ENCODE data around the gene IGFBP2. TPM values are rescaled to one million over a fixed set of nuclear protein-coding genes. Genes with fewer than 3 reads are reported as not detected.
A peak's percentile ranks its signal among the peaks of the same experiment; 100 is the strongest.

Gene IGFBP2
- total RNA-seq, 2 experiments from 2014 or later, result 123 to 124 TPM

DNA sequence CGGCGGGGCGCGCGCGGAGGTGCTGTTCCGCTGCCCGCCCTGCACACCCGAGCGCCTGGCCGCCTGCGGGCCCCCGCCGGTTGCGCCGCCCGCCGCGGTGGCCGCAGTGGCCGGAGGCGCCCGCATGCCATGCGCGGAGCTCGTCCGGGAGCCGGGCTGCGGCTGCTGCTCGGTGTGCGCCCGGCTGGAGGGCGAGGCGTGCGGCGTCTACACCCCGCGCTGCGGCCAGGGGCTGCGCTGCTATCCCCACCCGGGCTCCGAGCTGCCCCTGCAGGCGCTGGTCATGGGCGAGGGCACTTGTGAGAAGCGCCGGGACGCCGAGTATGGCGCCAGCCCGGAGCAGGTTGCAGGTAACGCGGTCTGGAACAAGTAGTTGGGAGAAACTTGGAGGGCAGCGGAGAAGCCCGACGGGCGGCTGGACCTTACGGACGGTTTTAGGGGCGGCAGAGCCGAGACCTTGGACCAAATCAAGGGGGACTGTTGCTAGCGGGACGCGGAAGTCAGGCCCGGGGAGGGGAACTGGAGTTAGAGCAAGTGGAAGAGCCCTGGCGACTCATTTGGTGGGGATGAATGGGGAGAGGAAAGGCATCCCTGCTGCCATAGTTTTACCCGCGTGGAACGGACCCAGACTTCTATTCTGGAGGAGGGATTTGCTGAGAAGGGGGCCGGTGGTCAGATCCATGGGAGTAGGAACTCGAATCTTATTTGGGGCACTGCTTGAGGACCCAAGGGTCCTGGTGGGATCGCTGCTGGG, 573 bp downstream of the IGFBP2 start:
- no peaks in the 10 kb centered on the region for H3K9me3 Mint-ChIP-seq
- ChIA-PET CTCF (interaction anchor here (1.2 to 1.3 kb wide), 2 partner anchors 35 to 115 kb away, joined by 3 to 4 read pairs; no protein-coding TSS in a partner anchor), POLR2A (interaction anchor here (1.1 to 1.5 kb wide), 2 partner anchors 8 to 14 kb away, joined by 3 to 4 read pairs; no protein-coding TSS in a partner anchor)
- peaks cover 58% of the 10 kb centered on the region for H3K27me3 Mint-ChIP-seq
- peaks cover 24% of the 10 kb centered on the region for H3K36me3 Mint-ChIP-seq (ENCODE audit: low read depth)
- intact Hi-C loops (cut with micrococcal nuclease), result no loop called here
- peak overlapping the region; percentile 48 for H3K27ac Mint-ChIP-seq
- H3K4me1 Mint-ChIP-seq (ENCODE audit: low read depth), result peaks cover 31% of the 10 kb centered on the region
- TF ChIP-seq, protein P1, sequence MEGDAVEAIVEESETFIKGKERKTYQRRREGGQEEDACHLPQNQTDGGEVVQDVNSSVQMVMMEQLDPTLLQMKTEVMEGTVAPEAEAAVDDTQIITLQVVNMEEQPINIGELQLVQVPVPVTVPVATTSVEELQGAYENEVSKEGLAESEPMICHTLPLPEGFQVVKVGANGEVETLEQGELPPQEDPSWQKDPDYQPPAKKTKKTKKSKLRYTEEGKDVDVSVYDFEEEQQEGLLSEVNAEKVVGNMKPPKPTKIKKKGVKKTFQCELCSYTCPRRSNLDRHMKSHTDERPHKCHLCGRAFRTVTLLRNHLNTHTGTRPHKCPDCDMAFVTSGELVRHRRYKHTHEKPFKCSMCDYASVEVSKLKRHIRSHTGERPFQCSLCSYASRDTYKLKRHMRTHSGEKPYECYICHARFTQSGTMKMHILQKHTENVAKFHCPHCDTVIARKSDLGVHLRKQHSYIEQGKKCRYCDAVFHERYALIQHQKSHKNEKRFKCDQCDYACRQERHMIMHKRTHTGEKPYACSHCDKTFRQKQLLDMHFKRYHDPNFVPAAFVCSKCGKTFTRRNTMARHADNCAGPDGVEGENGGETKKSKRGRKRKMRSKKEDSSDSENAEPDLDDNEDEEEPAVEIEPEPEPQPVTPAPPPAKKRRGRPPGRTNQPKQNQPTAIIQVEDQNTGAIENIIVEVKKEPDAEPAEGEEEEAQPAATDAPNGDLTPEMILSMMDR (IDR thresholded peaks at IDR 0.05), result no peak
- H3K4me3 Mint-ChIP-seq, result peak overlapping the region; percentile 93
- ATAC-seq, result peak; percentile 18
- no peak for DNase-seq

DNA sequence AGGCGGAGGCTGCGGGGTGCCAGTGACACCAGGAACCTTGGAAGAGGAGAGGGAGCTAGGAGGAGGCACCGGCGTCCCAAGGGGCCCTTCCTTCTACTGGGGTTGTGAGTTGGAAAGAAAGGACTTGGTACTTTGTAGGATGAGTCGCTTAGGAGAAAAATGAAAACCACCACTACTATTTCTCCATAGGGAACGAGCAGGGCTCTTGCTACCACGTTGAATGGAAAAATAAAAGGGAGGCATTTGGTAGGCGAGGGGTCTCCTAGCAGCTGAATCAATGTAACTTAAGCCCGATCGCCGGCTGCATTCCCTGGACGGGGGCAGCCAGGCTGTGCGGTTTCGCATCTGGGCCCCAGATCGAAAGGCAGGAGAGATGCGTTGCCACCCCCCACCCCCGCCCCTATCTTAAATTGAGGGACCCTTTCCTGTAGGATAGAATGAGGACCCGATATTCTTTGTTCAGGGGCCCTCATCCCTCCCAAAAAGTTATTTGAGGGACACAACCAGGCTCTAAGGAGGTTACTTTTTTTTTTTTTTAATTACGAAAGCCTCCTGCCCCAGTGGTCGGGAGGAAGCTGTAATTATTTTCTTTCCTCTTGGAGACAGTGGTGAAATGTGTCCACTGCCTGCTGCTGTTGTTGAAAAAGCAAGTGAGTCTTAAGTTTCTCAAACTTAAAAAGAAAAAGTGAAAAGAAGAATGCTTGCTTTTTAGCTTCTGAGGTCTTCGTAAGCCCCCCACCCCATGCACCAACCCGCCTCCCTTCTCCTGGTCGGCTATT, 1.3 kb downstream of the IGFBP2 start:
- Mint-ChIP-seq H3K27me3 (peaks cover 59% of the 10 kb centered on the region), H3K9me3 (no peaks in the 10 kb centered on the region), H3K4me3 (peak overlapping the region; percentile 93), H3K27ac (no peak overlapping the region), H3K36me3 (ENCODE audit: low read depth) (peaks cover 27% of the 10 kb centered on the region), H3K4me1 (ENCODE audit: low read depth) (peaks cover 31% of the 10 kb centered on the region)
- ATAC-seq (no peak), DNase-seq (no peak)
- ChIA-PET POLR2A (interaction anchor here (1.1 kb wide), 1 partner anchor 15 kb away, joined by 3 read pairs; no protein-coding TSS in a partner anchor), CTCF (interaction anchor here (1.2 to 1.3 kb wide), 2 partner anchors 36 to 115 kb away, joined by 3 to 4 read pairs; no protein-coding TSS in a partner anchor)
- intact Hi-C loops (cut with micrococcal nuclease), result no loop called here
- TF ChIP-seq, protein P1 (IDR thresholded peaks at IDR 0.05), result no peak

DNA sequence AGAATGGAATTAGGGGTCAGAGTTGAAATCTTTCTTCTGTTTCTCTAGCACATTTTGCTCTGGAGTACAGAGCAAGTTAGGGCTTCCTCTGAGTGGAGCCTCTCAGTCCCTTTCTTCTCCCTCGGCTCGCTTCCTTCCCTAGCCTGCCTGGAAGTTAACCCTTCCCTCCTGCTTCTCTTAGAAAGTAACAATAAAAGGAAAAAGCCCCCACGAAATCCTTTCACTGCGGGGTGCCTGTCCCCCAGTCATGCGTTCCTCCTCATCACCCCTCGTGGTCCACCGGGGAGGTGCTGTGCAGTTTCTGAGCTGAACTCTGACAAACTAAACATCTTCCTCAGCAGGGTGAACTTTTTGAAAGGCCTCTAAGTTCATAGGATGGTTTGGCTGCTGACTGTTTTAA, 2.0 kb downstream of the IGFBP2 start:
- peak overlapping the region; percentile 39 for H3K27ac Mint-ChIP-seq
- H3K9me3 Mint-ChIP-seq, result no peaks in the 10 kb centered on the region
- POLR2A ChIA-PET, result interaction anchor here (0.6 kb wide), 1 partner anchor 134 kb away, joined by 4 read pairs; no protein-coding TSS in a partner anchor
- H3K4me1 Mint-ChIP-seq (ENCODE audit: low read depth), result peaks cover 31% of the 10 kb centered on the region
- peaks cover 62% of the 10 kb centered on the region for H3K27me3 Mint-ChIP-seq
- intact Hi-C loops (cut with micrococcal nuclease), result no loop called here
- peaks cover 31% of the 10 kb centered on the region for H3K36me3 Mint-ChIP-seq (ENCODE audit: low read depth)
- DNase-seq (peak; percentile 43), ATAC-seq (no peak)
- peak overlapping the region; percentile 93 for H3K4me3 Mint-ChIP-seq
- TF ChIP-seq, protein P1 (IDR thresholded peaks at IDR 0.05), result no peak
- CTCF ChIA-PET, result interaction anchor here (1.3 kb wide), 1 partner anchor 37 kb away, joined by 4 read pairs; no protein-coding TSS in a partner anchor

DNA sequence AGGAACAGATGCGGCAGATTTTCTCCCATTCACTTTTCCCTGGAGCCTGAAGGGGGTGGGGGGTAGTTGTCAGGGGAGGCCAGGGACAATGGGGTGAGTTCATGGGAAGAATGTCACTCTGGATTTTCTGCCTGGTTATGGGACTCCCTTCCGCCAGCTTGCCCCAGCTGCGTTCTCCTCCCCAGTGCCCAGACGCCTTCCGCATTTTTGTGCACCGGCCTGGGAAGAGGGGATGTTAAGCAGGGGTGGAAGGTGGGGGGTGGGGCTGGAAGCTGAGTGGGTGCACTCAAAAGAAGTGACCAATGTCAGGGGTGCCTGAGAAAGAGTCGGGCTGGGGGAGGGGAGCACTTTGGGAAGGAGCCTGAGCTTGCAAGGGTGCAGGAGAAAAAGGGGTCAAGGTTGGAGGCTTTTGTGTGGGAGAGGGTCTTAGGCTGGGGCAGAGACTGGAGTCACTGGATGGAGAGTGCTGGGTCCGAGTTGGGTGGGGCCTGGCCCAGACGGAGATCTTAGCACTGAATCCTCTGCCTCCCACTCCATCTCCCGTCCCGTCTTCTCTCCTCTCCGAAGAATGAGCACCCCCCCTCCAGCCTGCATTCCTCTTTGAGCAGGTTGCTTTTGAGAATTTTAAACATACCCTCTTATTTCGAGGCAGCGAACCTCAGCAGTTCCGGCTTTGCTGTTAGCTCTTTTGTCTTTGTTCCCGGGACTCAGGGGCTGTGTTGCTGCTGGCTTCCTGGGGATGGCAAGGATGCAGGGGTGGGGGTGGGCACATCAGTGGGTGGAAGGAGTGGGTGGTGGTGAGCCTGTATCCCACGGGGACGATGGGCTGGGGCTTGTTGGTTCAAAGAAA, 2.7 kb downstream of the IGFBP2 start:
- Mint-ChIP-seq H3K9me3 (no peaks in the 10 kb centered on the region), H3K4me3 (peak overlapping the region; percentile 93), H3K36me3 (ENCODE audit: low read depth) (peaks cover 32% of the 10 kb centered on the region), H3K27me3 (peaks cover 60% of the 10 kb centered on the region), H3K4me1 (ENCODE audit: low read depth) (peaks cover 31% of the 10 kb centered on the region), H3K27ac (no peak overlapping the region)
- ChIA-PET POLR2A (interaction anchor here (0.6 kb wide), 1 partner anchor 135 kb away, joined by 4 read pairs; no protein-coding TSS in a partner anchor), CTCF (interaction anchor here (1.0 kb wide), 1 partner anchor 117 kb away, joined by 4 read pairs; no protein-coding TSS in a partner anchor)
- TF ChIP-seq, protein P1 (IDR thresholded peaks at IDR 0.05), result no peak
- intact Hi-C loops (cut with micrococcal nuclease), result no loop called here
- ATAC-seq (no peak), DNase-seq (no peak)
